Measurements from ENCODE around the gene PHF21B.

Gene PHF21B

DNA sequence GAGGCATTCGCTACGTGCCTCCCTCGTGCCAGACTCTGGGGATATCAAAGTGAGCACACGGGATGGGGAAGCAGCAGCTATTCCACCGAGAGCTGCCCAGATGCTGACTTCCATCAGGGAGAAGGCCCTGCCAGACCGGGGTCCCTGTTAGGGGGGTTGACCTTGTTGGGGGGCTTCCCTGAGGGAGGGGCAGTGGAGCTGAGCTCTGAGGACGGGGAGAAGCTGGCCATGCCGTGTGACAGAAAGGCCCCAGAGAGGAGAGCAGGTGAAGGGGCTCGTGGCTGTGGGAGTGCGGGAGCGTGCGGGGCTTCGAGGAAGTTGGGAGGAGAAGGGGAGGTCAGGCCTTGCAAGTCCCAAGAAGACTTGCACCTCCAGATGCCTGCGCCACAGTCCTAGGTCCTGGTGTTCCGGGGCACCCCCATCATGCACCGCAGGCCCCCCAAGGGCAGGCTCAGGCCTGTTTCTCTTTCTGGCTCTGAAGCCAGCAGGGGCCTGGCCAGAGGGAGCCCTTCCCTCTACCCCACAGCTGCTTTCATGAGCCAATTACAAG lies 163.0 kb downstream of the PHF21B start:
- no peak overlapping the region for H3K27ac Mint-ChIP-seq
- no peaks in the 10 kb centered on the region for H3K27me3 Mint-ChIP-seq (ENCODE audit: low read depth)
- H3K4me1 Mint-ChIP-seq (ENCODE audit: low read depth), result no peaks in the 10 kb centered on the region
- DNase-seq (ENCODE audit: low spot score), result no peak
- no peak overlapping the region for H3K4me3 Mint-ChIP-seq
- no peaks in the 10 kb centered on the region for H3K9me3 Mint-ChIP-seq
- H3K36me3 Mint-ChIP-seq (ENCODE audit: low read depth), result no peaks in the 10 kb centered on the region

DNA sequence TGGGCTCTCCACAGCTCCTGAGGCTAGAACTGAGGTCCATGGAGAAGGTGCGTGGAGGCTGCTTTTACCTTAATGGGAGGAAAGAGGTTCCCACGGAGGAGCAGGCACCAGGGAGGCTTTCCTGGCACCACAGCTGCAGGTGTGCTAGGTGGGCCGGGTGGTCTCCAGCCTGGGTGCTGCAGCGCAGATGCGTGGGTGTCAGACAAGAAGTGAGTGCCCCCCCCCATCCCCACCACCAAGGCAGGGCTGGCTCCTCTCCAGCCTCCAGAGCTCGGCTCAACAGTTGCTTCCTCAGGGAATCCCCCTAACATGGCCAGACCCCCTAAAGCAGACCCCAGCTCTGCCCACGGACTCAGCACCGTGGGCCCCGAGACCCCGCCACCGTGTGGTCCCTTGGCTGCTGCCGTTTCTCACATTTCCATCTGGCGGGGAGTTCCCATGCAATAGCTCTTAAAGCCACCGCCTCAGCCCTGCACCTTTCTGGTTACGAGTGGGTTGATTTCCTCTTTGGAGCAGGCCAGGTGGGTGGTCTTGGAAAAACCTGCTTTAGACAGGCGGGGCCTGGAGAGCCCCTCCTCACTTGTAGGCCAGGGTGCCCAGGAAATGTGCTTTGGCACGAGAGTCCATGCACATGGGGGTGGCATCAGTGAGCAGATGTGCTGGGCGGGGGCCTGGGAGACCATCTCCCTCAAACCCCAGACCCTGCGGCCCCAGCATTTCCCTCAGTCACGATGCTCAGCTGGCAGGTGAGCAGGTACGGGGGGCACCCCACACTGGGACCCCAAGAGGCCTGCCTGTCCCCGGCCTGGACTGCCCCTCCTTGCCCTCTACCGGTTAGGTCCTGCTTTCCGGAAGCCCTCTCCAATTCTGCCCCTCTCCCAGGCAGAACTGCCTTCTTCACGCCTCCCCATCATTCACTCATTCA lies 163.7 kb downstream of the PHF21B start:
- Mint-ChIP-seq H3K9me3 (no peaks in the 10 kb centered on the region), H3K4me3 (no peak overlapping the region), H3K4me1 (ENCODE audit: low read depth) (no peaks in the 10 kb centered on the region), H3K27ac (no peak overlapping the region), H3K27me3 (ENCODE audit: low read depth) (no peaks in the 10 kb centered on the region), H3K36me3 (ENCODE audit: low read depth) (no peaks in the 10 kb centered on the region)
- DNase-seq (ENCODE audit: low spot score), result no peak

DNA sequence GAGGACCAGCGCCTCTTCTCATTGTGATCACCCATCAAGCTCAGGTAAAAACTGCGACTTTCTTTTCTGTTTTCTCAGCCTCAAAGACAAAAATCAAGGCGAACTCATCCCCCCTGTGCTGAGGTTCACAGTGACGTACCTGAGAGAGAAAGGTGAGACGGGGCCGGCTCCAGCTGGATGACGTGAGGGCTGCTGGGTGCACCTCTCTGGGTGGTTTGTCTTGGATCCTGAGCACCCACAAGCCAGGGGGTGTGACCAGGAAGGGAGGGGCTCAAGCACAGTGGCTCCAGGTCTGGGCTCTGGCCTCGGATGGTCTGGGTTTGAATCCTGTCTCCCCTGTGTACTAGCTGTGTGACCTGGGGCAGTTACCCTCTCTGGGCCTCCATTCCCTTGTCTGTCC lies 164.6 kb downstream of the PHF21B start:
- Mint-ChIP-seq H3K9me3 (no peaks in the 10 kb centered on the region), H3K4me3 (no peak overlapping the region), H3K27me3 (ENCODE audit: low read depth) (no peaks in the 10 kb centered on the region), H3K36me3 (ENCODE audit: low read depth) (no peaks in the 10 kb centered on the region), H3K27ac (no peak overlapping the region), H3K4me1 (ENCODE audit: low read depth) (no peaks in the 10 kb centered on the region)
- no peak for DNase-seq (ENCODE audit: low spot score)

DNA sequence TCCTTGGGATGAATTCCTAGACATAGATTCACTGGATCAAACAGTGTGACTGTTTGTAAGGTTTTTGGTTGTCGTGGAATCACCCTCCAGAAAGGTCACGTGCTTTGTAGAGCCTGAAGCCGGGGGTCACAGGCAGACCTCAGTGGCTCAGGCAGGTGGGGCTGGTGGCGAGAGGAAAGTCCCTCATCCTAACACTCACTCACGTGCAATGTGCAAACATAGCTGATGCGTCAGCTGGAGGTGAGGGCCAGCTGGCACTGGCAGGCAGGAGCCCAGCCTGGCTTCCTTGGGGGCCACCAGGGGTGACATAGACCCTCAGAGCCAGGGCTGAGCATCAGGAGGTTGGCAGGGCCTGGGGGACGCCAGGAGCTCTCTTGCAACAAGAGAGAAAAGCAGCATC lies 167.4 kb downstream of the PHF21B start:
- H3K36me3 Mint-ChIP-seq (ENCODE audit: low read depth), result no peaks in the 10 kb centered on the region

DNA sequence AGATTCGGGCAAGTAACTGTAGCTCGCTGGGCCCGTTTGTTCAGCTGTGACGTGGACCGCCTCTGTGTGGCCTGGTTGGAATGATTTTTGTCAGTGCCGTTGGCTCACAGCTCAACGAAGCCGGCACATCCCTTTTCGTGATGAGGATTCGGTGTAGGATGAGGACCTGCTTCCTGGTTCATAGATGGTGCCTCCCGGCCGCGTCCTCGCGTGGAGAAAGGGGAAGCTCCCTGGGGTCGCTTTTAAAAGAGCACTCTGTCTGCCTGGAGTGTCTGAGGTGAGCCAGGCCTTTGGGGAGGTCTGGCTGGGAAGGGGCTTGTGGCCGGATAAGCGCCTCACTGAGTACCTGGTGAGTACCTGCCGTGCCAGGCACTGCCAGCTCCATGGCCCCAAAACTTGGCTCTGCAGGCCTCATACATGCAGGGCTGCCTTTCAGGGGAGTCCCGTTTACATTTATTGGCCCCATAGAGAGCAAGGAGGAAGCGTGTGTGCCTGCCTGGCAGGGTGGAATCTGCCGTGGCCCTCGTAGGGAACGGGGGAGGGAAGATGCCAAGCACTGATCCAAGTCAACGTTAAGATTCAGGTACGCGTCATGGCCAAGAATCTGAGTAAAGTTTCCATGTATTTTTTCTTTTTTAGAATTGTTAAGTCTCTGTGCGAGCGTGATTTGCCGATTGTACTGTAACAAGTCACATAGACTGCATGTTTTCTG lies 169.0 kb downstream of the PHF21B start:
- Mint-ChIP-seq H3K4me3 (no peak overlapping the region), H3K9me3 (no peaks in the 10 kb centered on the region), H3K27me3 (ENCODE audit: low read depth) (no peaks in the 10 kb centered on the region), H3K27ac (no peak overlapping the region), H3K36me3 (ENCODE audit: low read depth) (no peaks in the 10 kb centered on the region), H3K4me1 (ENCODE audit: low read depth) (no peaks in the 10 kb centered on the region)
- no peak for DNase-seq (ENCODE audit: low spot score)

More for the DNA sequence above, 167.4 kb downstream of the PHF21B start:
- Mint-ChIP-seq H3K4me1 (ENCODE audit: low read depth) (no peaks in the 10 kb centered on the region), H3K4me3 (no peak overlapping the region), H3K27ac (no peak overlapping the region), H3K27me3 (ENCODE audit: low read depth) (no peaks in the 10 kb centered on the region), H3K9me3 (no peaks in the 10 kb centered on the region)
- no peak for DNase-seq (ENCODE audit: low spot score)

DNA sequence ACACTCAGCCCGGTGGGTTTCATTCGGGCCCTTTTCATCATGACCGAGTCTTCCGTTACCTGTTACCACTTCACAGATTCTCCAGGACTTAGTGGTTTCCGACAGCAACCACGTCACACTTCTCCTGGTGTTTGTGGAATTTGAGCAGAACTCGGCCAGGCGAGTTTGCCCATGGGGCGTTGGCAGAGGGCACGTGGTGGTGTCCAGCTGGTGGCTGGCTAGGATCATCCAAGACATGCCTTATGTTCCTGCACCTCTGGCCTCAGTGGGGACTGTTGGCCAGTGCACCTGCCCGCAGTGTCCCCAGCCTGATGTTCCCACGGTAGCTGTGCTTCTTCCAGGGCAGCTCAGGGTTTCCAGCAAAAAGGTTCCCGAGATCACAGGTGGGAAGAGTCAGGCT lies 170.1 kb downstream of the PHF21B start:
- H3K4me1 Mint-ChIP-seq (ENCODE audit: low read depth), result no peaks in the 10 kb centered on the region
- H3K36me3 Mint-ChIP-seq (ENCODE audit: low read depth), result no peaks in the 10 kb centered on the region
- DNase-seq (ENCODE audit: low spot score), result no peak
- H3K9me3 Mint-ChIP-seq, result peaks cover 4% of the 10 kb centered on the region
- no peak overlapping the region for H3K27ac Mint-ChIP-seq
- no peaks in the 10 kb centered on the region for H3K27me3 Mint-ChIP-seq (ENCODE audit: low read depth)
- no peak overlapping the region for H3K4me3 Mint-ChIP-seq

DNA sequence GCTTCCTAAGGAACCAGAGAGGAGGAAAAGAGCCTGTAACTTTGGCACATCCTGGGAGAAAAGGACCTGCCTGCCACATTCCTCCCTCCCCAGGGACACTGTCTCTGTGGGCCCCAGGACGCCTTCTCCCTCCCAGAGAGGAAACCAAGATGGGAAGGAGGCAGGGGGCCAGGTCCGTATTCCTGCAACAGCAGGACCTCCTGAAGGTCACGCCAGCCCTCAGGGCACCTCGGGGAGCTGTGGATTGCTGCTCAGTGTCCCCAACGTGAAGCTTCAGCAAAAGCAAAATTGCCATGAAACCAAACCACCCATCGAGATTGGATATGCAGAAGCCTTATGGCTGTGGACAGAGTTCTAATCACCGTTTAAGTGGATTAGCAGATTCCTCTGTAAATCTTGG lies 170.7 kb downstream of the PHF21B start:
- H3K27ac Mint-ChIP-seq, result no peak overlapping the region
- no peaks in the 10 kb centered on the region for H3K4me1 Mint-ChIP-seq (ENCODE audit: low read depth)
- DNase-seq (ENCODE audit: low spot score), result no peak
- H3K36me3 Mint-ChIP-seq (ENCODE audit: low read depth), result no peaks in the 10 kb centered on the region
- no peak overlapping the region for H3K4me3 Mint-ChIP-seq
- peaks cover 8% of the 10 kb centered on the region for H3K9me3 Mint-ChIP-seq
- H3K27me3 Mint-ChIP-seq (ENCODE audit: low read depth), result no peaks in the 10 kb centered on the region

DNA sequence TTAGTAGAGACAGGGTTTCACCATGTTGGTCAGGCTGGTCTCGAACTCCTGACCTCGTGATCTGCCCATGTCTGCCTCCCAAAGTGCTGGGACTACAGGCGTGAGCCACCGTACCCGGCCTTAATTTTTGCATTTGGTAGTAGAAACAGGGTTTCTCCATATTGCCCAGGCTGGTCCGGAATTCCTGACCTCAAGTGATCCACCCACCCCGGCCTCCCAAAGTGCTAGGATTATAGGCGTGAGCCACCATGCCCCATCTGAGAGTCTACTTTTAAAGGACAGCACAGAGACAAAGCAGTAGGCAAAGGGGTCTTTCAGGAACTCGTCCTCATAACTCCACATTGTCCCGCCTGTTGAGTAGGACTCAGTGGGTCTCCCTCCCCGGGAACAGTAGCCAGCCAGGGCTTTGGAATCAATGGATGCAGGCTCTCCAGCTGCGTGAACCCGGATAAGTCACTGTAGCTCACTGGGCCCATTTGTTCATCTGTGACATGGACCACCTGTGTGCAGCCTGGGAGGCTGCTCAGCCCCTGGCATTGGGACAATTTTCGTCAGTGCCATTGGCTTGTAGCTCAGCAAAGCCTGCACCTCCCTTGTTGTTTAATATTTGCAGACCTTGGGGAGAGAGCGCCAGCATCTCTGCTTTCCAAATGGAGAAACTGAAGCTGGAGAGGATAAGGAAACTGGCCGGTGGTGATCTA lies 171.3 kb downstream of the PHF21B start:
- H3K4me3 Mint-ChIP-seq, result no peak overlapping the region
- no peak overlapping the region for H3K27ac Mint-ChIP-seq
- no peaks in the 10 kb centered on the region for H3K36me3 Mint-ChIP-seq (ENCODE audit: low read depth)
- H3K9me3 Mint-ChIP-seq, result peaks cover 8% of the 10 kb centered on the region
- no peaks in the 10 kb centered on the region for H3K27me3 Mint-ChIP-seq (ENCODE audit: low read depth)
- H3K4me1 Mint-ChIP-seq (ENCODE audit: low read depth), result no peaks in the 10 kb centered on the region
- DNase-seq (ENCODE audit: low spot score), result no peak

DNA sequence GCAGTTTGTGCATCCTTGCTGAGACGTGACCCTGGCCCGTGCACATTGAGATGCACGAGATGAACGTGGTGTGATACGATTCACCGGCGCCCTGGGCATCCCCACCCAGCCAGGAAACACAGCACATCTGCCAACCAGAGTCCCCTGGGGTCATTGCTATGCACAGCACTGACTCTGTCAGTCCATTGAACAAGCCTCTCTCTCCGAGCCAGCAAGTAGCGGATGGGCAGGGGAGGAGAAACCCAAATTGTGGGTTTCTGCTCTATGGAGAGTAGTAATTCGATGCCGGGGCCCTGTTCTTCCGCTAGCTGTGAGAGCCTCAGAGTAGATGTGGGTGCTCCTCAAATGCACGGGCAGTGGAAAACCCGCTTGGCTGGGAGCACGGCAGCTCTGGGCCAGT lies 172.3 kb downstream of the PHF21B start:
- H3K27ac Mint-ChIP-seq, result no peak overlapping the region
- peaks cover 8% of the 10 kb centered on the region for H3K9me3 Mint-ChIP-seq
- H3K36me3 Mint-ChIP-seq (ENCODE audit: low read depth), result no peaks in the 10 kb centered on the region
- H3K4me3 Mint-ChIP-seq, result no peak overlapping the region
- DNase-seq (ENCODE audit: low spot score), result no peak
- H3K4me1 Mint-ChIP-seq (ENCODE audit: low read depth), result no peaks in the 10 kb centered on the region
- H3K27me3 Mint-ChIP-seq (ENCODE audit: low read depth), result no peaks in the 10 kb centered on the region

DNA sequence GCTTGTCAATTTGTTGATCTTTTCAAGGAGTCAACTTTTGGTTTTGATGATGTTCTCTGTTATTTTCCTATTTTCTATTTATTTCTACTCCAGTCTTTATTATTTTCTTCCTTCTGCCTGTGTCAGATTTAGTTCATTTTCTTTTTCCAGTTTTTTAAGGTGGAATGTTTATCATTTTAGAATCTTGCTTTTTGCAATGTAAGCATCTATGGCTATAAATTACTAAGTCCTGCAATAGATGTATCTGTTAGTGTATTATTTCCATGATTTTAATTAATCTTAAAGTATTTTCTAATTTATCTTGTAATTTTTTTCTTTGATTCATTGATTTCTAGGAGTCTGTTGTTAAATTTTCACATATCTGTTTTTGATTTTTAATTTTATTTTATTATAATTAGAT lies 175.7 kb downstream of the PHF21B start:
- DNase-seq (ENCODE audit: low spot score), result no peak
- Mint-ChIP-seq H3K36me3 (ENCODE audit: low read depth) (no peaks in the 10 kb centered on the region), H3K9me3 (peaks cover 8% of the 10 kb centered on the region), H3K4me1 (ENCODE audit: low read depth) (no peaks in the 10 kb centered on the region), H3K27ac (no peak overlapping the region), H3K27me3 (ENCODE audit: low read depth) (no peaks in the 10 kb centered on the region), H3K4me3 (no peak overlapping the region)

DNA sequence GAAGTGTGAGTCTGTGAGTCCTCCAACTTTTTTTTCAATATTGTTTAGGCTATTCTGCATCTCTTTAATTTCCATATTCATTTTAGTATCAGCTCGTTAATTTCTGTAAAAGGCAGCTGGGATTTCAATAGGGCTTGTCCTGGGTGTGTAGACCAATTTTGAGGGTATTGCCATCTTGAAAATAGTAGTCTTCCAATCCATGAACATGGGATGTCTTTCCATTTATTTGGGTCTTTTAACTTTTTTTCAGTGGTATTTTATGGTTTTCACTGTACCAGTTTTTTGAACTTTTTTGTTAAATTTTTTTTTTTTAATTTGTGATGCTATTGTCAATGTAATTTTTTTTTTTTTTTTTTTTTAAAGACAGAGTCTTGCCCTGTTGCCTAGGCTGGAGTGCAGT lies 177.9 kb downstream of the PHF21B start:
- no peak overlapping the region for H3K4me3 Mint-ChIP-seq
- no peak for DNase-seq (ENCODE audit: low spot score)
- no peaks in the 10 kb centered on the region for H3K27me3 Mint-ChIP-seq (ENCODE audit: low read depth)
- no peaks in the 10 kb centered on the region for H3K36me3 Mint-ChIP-seq (ENCODE audit: low read depth)
- no peak overlapping the region for H3K27ac Mint-ChIP-seq
- H3K4me1 Mint-ChIP-seq (ENCODE audit: low read depth), result no peaks in the 10 kb centered on the region
- peaks cover 8% of the 10 kb centered on the region for H3K9me3 Mint-ChIP-seq

Data from T-helper 2 cell treated with Interferon-gamma antibody and Interleukin-4, amounts not matched to agents 5 μg/mL and 100 μg/mL, for 36 hours (primary cell).